ENCODE data around the gene CAPN11.

DNA sequence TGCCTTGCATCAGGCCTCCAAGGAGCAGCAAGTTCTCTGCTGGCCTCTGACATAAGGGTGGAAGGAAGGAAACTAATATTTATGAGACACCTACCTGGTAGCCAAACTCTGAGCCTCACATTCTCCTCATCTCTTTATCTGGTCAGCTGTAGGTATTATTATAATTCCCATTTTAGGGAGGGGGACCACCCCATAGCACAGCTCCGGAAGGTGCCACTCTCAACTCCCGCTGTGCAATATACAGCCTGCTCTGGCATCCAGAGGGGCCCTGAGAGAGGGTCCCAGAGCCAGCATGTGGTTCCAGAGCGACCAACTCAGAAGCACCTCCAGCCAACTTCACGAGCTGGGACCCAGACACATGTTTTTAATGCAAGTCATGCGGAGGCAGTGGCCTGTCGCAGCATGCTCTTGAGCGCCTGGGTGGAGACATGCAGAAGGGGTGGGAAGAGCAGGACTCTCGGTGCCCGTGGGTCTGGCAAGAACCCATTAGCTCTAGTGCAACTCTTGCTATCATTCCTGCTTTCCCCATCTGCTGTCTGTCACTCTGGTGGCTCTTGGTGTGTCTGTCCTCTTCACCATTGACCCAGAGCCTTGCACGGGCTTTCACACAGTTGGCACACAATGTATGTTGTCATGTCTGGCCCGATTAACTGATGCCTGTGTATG, 43.2 kb downstream of the CAPN11 start:
- TF ChIP-seq, protein P1, sequence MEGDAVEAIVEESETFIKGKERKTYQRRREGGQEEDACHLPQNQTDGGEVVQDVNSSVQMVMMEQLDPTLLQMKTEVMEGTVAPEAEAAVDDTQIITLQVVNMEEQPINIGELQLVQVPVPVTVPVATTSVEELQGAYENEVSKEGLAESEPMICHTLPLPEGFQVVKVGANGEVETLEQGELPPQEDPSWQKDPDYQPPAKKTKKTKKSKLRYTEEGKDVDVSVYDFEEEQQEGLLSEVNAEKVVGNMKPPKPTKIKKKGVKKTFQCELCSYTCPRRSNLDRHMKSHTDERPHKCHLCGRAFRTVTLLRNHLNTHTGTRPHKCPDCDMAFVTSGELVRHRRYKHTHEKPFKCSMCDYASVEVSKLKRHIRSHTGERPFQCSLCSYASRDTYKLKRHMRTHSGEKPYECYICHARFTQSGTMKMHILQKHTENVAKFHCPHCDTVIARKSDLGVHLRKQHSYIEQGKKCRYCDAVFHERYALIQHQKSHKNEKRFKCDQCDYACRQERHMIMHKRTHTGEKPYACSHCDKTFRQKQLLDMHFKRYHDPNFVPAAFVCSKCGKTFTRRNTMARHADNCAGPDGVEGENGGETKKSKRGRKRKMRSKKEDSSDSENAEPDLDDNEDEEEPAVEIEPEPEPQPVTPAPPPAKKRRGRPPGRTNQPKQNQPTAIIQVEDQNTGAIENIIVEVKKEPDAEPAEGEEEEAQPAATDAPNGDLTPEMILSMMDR (IDR thresholded peaks at IDR 0.05; ENCODE audit: extremely low read depth in 1 of 2, insufficient read depth in 1 of 2, low read depth in 1 of 2, low read length in 2 of 2), result no peak
- TF ChIP-seq EZH2 (IDR thresholded peaks at IDR 0.05; ENCODE audit: borderline replicate concordance, low read depth, low read length, severe bottlenecking) (no peak), POLR2A (IDR thresholded peaks at IDR 0.05; ENCODE audit: low read depth, low read length) (no peak), MYC (IDR thresholded peaks at IDR 0.05; ENCODE audit: low read depth, low read length) (no peak)
- TF ChIP-seq, protein P2, sequence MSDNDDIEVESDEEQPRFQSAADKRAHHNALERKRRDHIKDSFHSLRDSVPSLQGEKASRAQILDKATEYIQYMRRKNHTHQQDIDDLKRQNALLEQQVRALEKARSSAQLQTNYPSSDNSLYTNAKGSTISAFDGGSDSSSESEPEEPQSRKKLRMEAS (IDR thresholded peaks at IDR 0.05; ENCODE audit: insufficient read depth, insufficient read length), result no peak

All from endothelial cell of umbilical vein (primary cell).